GDM1 (cell line): ENCODE measurements around the gene CORT.
"Not testable (repeated sequence)": the region's sequence is repeated elsewhere in the genome, so short reads cannot be mapped to it uniquely, and the experiment has no call there.

Experiments used
- DNase-seq: peaks from one replicate; lab custom pipeline; 2025; lab: John Stamatoyannopoulos, UW

The CORT gene

GRCh38 chr1:10438677-10439163, 11.1 kb upstream of the CORT start:
- DNase-seq, result no peak

GRCh38 chr1:10440305-10440704, 9.5 kb upstream of the CORT start:
- DNase-seq, result no peak

GRCh38 chr1:10440794-10441193, 9.0 kb upstream of the CORT start:
- DNase-seq, result no peak

- no peak for DNase-seq
These were observed 5.6 kb upstream of the CORT start for GRCh38 chr1:10444248-10444647.

GRCh38 chr1:10444795-10445397, 4.9 kb upstream of the CORT start:
- DNase-seq, result no peak

DNA sequence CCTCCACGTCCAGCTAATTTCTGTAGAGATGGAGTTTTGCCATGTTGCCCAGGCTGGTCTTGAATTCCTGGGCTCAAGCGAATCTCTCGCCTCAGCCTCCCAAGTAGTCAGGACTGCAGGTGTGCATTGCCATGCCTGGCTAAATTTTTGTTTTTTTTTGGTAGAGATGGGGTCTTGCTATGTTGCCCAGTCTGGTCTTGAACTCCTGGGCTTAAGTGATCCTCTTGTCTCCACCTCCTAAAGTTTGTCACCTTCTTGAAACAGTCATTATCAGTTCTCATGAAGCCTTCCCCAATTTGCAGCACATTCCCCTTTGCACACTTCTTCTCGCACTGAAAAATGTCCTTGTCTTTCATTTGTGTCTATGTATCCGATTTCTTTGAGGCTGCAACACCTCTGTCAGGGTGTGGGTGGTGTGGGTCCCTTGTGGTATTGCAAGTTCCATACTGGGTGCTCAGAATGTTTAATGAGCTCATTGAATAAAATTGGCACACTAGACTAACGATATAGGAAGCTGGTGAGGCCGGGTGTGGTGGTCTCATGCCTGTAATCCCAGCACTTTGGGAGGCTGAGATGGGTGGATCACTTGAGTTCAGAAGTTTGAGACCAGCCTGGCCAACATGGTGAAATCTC, 2.9 kb upstream of the CORT start:
- no peak for DNase-seq

- DNase-seq, result no peak
These were observed 454 bp downstream of the CORT start for GRCh38 chr1:10450156-10450814.

DNA sequence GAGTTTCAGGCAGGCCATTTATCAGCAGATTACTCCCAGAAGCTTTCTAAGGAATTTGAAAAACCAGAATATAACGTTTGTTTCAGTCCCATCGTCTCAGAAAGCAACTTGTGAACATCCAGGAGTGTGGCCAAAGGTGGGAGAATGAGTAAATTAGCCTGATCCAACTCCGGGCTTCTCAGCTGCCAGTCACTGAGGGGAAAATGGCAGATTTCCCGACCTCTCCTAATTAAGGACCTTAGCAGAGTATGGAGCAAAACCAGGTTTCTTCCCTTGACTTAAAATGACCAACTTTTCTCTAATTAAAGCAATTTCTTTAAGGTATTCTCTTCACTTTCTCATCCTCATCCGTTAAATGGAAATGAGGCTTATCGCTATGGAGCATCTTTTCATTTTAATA, 1.0 kb downstream of the CORT start:
- no peak for DNase-seq

- no peak for DNase-seq
These were observed 1.5 kb downstream of the CORT start for GRCh38 chr1:10451287-10451686.

DNA sequence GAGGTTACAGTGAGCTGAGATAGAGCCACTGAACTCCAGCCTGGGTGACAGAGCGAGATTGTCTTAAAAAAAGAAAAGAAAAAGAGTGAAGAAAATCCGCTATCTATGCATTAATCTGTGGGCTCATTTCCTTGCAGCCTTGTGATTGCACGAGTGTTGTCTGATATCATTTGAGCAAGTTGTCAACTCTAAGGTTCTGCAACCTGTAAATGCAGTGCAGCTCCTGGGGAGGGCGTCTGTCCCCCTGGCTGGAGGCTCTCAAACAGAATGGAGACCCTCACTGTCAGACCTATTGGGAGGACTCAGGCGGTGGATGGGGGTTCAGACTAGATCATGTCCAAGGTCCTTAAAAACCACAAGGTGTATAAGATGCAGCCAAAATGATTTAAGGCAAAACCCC, 6.2 kb downstream of the CORT start:
- DNase-seq, result no peak

DNA sequence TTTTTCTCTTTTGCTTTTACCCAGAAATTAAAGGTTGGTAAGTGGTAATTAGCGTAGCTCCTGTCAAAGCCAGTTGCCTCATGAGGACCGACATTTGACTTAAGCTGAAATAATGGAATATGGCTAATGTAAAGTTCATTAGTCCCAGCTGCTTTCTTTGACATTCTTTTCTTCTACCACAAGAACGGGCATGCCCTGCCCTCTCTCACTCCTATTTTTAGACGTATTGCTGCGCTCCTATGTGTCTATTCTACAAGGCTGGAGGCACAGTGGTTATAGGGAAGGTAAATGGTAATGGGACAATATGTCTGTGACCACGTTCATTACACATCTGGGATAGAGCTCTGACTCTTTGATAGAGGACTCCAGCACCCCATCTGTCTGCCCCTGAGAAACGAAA, 6.8 kb downstream of the CORT start:
- no peak for DNase-seq

DNA sequence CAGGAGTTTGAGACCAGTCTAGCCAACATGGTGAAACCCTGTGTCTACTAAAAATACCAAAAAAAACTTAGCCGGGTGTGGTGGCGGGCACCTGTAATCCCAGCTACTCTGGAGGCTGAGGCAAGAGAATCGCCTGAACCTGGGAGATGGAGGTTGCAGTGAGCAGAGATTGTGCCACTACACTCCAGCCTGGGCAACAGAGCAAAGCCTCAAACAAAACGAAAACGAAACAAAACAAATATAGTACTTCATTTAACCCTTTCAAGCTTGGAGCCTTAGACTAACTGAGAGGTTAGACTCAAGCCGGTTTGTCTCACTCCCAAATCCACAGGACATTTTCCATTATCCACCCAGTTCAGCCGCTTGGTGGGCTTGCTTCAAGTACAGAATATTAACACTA, 7.6 kb downstream of the CORT start:
- DNase-seq, result not testable (repeated sequence)

- DNase-seq, result no peak
These were observed 8.0 kb downstream of the CORT start for GRCh38 chr1:10457875-10458274.

GRCh38 chr1:10459184-10459583, 9.4 kb downstream of the CORT start:
- DNase-seq, result no peak

DNA sequence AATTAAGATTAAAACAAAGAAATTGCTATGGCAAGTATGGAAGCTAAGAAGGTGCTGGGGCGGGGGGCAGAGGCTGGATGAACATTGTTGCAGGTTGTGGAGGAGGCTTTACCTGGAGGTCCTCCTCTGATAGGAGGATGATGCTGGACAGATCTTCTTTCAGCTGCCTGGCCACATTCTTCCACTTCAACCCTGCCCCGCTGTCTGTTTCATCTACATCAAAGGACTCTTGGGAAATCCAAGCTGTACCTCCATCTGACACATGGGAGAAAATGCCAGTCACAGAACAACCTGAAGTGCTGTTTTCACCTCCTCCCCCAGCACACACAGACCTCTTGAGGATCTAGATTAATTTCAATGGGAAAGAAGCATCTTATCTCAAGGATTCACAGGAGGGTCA, 17.2 kb downstream of the CORT start:
- no peak for DNase-seq

DNA sequence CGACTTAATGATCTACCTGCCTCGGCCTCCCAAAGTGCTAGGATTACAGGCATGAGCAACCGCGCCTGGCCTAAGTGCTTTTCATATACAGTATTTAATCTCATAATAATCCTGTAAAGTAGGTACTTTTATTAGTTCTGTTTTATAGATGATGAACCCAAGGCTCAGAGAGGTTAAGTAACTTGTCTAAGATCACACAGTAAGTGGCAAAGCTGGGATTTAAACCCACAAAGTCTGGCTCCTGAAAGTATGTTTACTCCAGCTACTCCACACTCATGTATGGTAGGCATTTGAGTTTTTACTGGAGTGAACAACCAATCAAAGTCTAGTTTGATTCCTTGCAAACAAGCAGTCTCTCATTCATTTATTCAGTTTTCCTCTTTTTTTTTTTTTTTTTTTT, 20.2 kb downstream of the CORT start:
- no peak for DNase-seq

DNA sequence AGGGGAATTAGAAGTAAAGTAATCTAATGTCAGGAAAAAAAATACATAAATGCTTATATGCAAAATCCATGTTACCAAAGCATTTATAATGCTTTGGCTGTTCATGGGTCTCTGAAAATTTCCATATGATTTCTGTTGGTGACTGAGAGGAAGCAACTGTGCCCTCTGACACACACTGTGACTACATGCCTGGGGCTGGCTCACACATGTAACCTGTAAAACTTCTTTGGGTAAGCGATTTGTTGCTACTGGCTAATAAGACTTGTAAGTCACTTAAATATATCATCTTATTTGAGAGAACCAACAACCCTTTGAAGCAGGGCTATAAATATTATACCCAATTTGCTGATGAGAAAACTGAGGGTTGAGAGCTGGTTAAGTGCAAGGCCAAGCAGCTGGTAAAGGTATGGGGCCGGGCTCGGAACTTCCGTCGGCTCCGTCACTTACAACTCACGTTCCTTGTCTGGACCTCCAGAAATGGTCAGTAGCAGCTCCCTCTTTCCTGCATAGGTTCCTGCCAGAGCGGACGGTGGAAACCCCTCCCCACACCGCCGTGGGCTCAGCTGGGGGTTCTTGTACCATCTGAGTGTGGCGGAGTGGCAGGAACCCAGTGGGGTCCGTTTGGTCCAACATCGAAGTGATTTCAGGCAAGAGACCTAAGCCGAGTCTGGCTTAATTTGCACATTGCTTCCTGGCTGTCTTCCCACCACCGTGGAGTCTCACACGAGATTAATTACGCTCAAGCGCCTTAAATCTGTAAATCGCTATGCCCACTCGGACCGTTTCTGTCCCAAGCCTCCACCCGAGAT, 21.8 kb downstream of the CORT start:
- DNase-seq, result no peak

GRCh38 chr1:10472220-10473144, 22.7 kb downstream of the CORT start, which contains the start of gene DFFA:
DFFA (minus strand) TSS chr1:10472529; CDS start chr1:10472458, 71 bp downstream.
- peak; percentile 90 for DNase-seq

DNA sequence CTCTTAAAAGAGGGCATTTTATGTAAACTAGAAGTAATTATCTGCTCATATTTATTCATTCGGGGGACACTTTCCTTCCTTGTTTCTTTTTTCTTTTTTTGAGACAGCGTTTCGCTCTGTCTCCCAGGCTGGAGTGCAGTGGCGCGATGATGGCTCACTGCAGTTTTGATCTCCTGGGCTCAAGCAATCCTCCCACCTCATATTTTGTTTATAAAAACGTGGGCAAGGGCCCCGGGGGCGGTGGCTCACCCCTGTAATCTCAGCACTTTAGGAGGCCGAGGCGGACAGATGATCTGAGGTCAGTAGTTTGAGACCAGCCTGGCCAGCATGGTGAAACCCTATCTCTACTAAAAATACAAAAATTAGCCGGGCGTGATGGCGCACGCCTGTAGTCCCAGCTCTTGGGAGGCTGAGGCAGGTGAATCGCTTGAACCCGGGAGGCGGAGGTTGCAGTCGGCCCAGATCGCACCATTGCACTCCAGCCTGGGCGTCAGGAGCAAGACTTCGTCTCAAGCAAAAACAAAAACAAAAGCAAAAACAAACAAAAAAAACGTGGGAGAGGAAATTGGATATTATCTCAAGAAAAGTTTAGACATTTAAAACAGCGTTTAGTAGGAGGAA, 23.4 kb downstream of the CORT start:
- DNase-seq, result no peak

DNA sequence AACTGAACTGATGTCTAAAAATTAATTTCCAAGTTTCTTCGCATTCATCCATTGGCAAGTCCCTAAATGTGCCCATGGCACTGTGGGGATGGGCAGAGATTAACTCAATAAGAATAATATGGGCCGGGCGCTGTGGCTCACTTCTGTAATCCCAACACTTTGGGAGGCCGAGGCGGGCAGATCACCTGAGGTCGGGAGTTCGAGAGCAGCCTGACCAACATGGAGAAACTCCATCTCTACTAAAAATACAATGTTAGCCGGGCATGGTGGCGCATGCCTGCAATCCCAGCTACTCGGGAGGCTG, 24.4 kb downstream of the CORT start:
- DNase-seq, result not testable (repeated sequence)
